GM18508 (cell line): ENCODE results near the gene DGKI.

Experiments used
- ATAC-seq: cut with Tn5 transposase; IDR thresholded peaks from one replicate; pipeline ENCODE4 v1.9.1; 2021; ENCODE audit warnings: moderate number of reproducible peaks; ENCODE audit not compliant: insufficient read depth, unreplicated experiment

The DGKI gene

GRCh38 chr7:137402536-137403352, 444.0 kb downstream of the DGKI start:
- no peak for ATAC-seq

- no peak for ATAC-seq
Observed at GRCh38 chr7:137399827-137400823, 446.6 kb downstream of the DGKI start.

GRCh38 chr7:137396051-137396450, 450.7 kb downstream of the DGKI start:
- no peak for ATAC-seq

GRCh38 chr7:137395420-137395819, 451.4 kb downstream of the DGKI start:
- no peak for ATAC-seq

GRCh38 chr7:137393570-137393969, 453.2 kb downstream of the DGKI start:
- ATAC-seq, result no peak

GRCh38 chr7:137390076-137390475, 456.7 kb downstream of the DGKI start:
- no peak for ATAC-seq

- ATAC-seq, result no peak
Observed at GRCh38 chr7:137388916-137389315, 457.9 kb downstream of the DGKI start.

- no peak for ATAC-seq
Observed at GRCh38 chr7:137386966-137387365, 459.8 kb downstream of the DGKI start.

GRCh38 chr7:137381045-137381444, 465.7 kb downstream of the DGKI start:
- no peak for ATAC-seq

GRCh38 chr7:137373507-137373906, 473.3 kb downstream of the DGKI start:
- no peak for ATAC-seq

GRCh38 chr7:137371616-137372015, 475.2 kb downstream of the DGKI start:
- no peak for ATAC-seq

GRCh38 chr7:137366995-137367394, 479.8 kb downstream of the DGKI start:
- ATAC-seq, result no peak

- ATAC-seq, result no peak
Observed at GRCh38 chr7:137363683-137364082, 483.1 kb downstream of the DGKI start.

GRCh38 chr7:137360087-137360679, 486.6 kb downstream of the DGKI start:
- ATAC-seq, result no peak

- ATAC-seq, result no peak
Observed at GRCh38 chr7:137354961-137355360, 491.8 kb downstream of the DGKI start.

- ATAC-seq, result no peak
Observed at GRCh38 chr7:137354396-137354795, 492.4 kb downstream of the DGKI start.

- no peak for ATAC-seq
Observed at GRCh38 chr7:137351941-137352340, 494.8 kb downstream of the DGKI start.

GRCh38 chr7:137345799-137346449, 500.9 kb downstream of the DGKI start:
- ATAC-seq, result no peak

GRCh38 chr7:137343281-137343841, 503.4 kb downstream of the DGKI start, which contains the start of gene PTN:
TSS of gene PTN (minus strand) at chr7:137343733. CDS start at chr7:137254973, 88,760 bp downstream.
- ATAC-seq, result no peak

GRCh38 chr7:137342828-137343261, 503.9 kb downstream of the DGKI start:
- ATAC-seq, result no peak
